ENCODE data around the gene TLN1.

DNA sequence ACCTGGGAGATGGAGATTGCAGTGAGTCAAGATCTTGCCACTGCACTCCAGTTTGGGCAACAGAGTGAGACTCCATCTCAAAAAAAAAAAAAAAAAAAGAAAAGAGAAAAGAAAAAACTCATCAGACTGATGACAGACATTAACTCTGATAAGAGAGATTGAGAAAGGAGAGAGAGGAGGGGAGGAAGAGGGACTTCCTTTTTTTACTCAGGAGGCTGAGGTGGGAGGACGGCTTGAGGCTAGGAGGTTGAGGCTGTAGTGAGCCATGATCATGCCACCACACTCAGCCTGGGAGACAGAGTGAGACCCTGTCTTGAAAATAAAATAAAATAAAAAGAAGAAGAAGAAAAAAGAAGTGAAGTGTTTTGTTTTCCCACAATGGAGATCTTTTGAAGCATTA, 31.8 kb upstream of the TLN1 start:
- TF ChIP-seq POLR2AphosphoS5 (IDR thresholded peaks at IDR 0.05) (no peak), CTCF (IDR thresholded peaks at IDR 0.05) (no peak)
